Ecto neural progenitor cell (in vitro differentiated cells): ENCODE measurements around the gene AMPD2.

Experiments
- DNase-seq: peaks from one replicate; pipeline ENCODE4 v3.0.0-alpha.2; 2018; ENCODE audit warnings: low spot score

AMPD2 gene

DNA sequence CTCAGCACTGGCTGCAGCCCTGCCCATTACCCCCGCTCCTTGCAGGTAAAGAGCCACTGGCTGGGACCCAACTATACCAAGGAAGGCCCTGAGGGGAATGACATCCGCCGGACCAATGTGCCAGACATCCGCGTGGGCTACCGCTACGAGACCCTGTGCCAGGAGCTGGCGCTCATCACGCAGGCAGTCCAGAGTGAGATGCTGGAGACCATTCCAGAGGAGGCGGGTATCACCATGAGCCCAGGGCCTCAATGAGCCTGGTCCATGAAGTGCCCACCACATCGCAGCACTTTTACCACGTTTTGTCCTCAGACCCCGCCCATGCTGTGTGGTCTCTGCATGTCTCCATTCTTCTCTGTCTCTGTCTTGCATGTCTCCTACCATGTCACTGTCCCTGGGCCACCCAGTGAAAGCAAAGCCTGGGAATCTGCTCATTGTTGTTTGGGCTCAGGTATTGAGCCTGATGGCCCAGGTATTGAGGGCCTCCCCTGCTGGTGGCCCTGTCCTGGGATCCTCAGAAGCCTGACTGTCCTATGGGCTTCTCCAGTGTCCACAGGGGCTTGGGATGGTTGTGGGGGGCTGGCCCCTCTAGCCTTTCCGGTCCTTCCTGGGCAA, 11.4 kb downstream of the AMPD2 start:
- DNase-seq: no peak

DNA sequence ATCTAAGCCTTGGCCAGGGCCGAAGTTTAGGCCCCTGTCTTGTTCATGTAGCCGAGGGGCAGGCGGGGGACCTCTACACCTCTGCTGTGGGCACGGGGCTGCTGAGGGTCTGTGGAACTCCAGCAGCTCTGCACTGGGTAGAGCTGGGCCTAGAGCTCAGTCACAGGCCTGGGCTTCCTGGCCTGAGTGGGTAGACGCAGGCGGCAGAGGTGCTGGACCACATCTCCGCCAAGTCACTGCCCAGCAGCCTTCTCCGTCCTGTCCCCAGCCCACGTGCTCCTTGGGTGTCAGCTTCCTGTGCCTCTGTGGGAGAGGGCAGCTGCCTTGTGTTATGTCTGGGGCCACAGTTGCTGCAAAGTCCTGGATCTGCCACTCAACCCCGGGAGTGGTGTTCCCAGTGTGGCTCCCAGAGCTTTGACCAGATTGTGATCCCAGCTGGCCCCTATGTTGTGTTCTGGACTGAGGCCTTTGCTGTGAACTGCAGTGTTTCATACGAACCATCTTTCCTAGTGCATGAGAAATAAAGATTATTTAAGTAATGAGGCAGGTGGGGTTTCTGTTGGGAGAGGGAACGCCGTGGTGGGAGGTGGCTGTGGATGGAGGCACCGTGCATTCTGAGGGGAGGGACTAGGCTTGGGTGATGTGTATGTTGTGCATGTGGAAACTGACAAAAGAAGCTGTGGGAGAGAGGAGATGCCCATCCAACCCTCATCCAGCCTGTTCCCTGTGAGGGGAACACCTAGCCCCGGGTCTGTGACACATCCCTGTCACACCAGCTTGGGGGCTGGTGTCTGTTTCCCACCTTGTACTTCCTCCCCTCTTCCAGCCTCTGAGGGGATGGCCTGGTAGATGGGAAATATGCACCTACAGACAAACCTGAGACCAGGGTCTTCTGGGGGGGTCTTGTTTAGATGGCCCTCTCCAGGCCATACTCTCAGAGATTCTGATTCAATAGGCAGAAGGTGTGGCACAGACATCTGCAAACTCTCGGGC, 12.2 kb downstream of the AMPD2 start:
- DNase-seq: no peak

DNA sequence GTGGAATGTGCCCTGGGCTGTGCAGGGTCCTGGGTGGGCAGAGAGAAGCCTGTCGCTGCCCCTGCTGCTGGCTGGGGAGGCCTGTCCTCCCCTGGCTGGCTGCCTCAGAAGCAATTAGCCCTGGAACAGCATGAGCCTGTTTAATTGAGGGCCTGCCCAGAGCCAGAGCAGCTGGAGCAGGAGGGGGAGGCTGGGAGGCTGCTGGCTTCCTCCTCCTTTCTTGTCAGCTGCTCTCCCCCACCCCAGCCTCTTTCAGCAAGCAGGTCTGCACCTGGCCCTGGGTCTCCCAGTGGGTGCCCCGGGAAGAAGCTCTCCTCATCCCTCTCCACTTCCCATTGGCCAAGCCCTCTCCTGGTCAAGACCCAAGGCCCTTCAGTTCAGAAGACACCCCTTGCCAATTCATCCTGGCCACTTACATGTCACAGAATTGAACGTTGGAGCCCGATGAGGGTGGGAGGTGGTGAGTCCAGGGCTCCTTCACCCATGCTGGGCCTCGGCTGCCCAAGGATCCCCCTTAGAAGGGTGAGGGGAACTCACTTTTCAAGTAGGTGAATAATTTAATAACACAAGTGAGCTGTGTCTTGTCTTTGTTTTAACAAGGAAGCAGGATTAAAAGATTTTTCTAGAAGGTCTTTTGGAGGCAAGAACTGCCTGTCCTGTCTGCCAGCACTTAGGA, 13.2 kb downstream of the AMPD2 start:
- peak; percentile 45 for DNase-seq

DNA sequence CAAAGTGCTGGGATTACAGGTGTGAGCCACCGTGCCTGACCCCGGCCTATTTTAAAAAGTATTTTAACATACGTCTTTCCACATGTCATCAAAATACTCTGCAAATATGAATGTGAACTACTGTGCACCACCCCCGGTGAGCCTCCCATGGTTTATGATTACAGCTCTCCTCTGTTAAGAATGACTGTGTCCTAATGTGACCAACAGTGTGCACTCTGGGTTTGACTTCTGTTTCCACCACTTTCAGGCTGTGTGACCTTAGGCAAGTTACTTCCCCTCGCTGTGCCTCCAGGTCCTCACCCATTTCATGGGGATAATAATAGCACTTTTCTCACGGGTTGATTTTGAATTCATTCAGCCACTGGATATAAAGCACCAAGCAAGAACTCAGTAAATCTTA, 14.7 kb downstream of the AMPD2 start:
- DNase-seq: peak; percentile 29

DNA sequence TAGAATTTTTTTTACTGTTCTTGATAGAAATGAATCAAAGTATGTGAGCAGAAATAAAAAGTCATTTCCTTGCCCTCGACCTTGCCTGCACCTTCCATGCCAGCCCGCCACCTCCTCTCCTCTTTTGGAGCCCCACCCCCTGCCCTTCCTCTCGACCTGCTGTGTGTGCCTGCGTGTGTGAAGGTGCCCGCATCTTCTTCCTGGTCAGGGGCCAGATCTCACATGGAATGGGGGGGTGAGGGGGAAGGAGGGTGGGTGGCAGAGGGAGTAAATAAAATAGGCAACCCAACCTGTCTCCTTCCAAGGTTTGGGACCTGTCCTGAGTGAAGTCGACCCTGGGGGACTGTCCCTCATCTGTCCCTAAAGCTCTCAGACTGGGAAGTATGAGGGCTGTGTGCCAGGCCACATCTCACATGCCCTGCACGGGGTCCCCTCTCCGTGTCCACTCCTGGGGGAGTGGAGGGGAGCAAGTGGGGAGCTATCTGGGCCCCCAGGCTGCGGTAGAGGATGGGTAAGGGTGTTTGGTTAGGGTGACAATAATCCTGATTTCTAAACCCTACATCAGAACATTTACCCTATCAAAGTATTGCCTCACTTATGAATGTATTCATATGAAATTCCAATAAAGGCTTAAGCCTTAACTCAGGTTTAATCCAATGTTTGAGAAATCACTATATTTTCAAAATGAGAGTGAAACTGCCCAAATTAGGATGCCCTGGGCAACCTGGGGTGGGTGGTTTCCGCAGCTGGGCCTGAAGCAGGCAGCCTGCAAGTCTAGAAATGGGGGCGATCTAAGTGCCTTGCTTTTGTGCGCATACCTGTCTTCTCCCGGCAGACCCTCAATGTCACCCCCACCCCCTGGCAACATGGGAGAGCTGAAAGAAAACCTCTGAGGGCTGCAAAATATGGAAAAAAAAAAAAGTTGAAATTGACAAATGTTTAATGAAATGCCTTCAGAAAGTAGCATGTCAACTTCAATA, 15.4 kb downstream of the AMPD2 start:
- peak; percentile 39 for DNase-seq

DNA sequence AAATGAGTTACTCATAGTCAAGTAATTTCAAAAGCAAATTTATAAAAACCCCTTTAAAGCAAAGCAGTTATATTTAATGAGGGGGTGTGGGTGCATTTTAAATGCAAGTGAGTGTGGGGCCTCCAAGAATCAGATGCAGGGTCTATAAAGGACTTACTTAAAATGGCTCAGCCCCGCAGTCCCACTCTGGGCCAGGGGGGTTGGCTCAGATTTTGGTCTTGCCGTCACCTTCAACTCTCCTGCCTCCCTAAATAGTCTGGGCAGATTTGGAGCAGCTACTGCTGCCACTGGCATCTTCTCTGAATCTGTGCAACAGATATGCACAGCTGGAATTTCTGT, 16.2 kb downstream of the AMPD2 start:
- DNase-seq: no peak

DNA sequence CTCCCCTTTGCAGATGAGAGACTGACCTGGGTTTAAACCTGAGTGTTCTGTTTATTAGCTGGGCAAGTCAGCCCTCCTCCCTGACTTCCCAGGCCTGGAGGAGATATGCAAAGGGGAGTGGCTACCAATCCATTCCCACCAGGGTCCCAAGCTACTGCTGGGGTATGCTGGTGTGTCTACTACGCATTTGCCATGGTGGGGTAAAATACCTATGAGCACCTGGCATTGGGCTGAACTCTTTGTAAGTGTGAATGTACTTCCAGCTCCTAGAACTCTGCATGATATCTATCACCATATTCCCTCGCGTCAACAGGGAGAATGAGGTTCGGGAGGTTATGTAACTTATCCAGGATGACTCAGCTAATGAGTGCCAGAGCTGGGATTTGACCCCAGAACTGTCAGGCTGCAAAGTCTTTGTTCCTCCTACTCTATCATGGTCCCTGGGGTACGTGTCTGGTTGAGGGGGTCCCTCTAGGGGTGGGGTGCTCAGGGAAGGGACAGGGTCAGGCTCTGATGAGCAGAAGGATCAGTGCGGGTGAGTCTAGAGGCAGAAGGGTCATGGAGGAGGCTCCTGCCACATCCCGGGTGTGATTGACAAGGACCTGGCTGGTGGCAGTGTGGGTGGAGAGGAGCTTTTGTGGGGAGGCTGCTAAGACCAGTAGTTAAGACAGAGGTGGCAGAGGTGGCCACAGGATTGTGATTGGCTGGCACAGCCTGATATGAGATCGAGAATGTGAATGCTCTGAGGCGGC, 16.7 kb downstream of the AMPD2 start:
- DNase-seq: peak; percentile 47

DNA sequence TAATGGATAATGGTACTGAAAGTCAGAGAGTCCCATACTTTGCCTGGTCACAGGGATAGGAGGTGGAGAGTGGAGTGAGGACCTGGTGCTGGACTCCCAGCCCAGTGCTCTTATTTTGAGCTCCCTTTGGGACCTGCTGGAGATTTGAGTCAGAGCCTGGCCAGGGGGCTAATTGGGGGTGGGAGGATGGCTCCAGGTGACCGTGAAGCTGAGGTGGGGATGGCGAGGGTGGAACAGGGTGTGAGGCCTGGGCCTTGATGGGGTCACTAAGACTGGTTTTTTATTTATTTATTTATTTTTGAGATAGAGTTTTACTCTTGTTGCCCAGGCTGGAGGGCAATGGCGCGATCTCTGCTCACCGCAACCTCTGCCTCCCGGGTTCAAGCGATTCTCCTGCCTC, 17.8 kb downstream of the AMPD2 start:
- no peak for DNase-seq

DNA sequence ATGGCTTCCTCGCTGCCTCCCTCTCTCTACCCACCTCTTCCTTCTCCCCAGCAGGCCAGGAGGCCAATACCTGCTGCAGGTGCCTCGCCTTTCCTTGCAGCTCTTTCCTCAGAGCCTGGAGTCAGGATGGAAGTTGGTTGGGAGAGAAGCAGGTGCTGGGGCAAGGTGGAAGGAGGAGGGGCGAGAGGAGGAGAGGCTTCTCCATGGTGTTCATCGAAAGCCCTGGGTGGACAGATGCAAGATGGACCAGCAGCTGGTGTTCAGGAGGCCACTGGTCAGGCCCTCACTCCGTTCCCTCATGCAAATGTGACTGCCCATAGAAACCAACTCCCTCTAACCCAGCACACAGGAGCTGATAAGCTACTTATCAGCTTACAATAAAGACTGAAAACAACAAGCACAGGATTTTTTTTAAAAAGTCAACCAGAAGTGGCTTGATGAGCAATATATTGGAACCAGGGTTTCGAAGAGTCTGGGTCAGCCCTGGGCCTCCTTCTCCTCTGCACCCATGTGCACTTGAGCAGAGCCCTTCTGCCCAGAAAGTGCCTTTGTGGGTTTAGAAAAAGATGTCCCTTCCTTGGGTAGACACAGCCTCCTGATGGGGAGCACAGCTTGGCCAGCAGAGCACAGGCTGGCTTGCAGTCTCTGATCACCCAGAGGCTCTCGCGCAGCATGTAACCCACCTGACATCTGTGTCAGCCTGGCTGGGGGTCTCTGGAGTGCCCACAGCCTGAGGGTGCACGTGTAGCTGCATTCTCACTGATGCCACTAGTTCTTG, 19.6 kb downstream of the AMPD2 start:
- DNase-seq: peak; percentile 43

DNA sequence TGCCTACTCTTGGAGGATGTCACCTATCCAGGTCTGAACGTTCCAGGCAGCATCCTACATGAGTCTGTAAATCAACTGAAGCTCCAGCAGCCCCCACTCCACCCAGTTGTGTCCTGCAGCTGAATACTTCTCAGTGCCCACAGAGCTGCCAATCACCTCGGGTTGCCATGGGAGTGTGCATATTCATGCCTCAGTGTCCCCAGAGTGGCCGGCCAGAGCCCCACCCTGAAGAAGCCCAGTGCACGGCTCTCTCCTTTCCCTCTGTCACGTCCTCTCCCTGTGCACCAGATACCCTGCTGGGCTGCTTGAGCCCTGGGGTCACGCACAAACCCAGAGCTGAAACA, 20.2 kb downstream of the AMPD2 start:
- DNase-seq: peak; percentile 49

DNA sequence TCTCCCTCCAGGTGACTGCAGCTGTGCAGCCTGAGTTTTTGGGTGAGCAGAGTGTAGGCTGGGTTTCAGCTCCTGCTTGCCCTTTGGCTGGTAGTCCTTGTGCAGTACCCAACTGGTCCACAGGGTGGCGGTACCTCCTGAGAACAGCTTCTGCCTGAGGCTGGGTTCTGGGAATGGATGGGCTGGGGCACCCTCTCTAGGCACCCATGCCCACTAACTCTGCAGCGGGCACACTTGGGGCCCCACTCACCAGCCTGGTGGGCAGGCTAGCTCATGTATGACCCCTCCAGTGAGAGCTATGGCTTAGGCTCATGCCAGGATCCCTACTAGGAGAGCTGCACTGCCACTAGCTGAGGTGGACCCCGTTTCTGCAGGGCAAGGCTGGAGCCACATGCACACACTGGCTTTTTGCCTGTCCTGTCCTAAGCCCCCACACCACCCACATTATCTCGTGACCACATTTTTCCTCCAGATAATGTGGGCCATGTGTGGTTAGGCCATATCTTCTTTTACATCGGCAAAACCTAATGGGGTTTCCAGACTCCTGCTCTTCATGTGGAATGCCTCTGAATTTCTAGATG, 20.7 kb downstream of the AMPD2 start:
- peak; percentile 92 for DNase-seq

DNA sequence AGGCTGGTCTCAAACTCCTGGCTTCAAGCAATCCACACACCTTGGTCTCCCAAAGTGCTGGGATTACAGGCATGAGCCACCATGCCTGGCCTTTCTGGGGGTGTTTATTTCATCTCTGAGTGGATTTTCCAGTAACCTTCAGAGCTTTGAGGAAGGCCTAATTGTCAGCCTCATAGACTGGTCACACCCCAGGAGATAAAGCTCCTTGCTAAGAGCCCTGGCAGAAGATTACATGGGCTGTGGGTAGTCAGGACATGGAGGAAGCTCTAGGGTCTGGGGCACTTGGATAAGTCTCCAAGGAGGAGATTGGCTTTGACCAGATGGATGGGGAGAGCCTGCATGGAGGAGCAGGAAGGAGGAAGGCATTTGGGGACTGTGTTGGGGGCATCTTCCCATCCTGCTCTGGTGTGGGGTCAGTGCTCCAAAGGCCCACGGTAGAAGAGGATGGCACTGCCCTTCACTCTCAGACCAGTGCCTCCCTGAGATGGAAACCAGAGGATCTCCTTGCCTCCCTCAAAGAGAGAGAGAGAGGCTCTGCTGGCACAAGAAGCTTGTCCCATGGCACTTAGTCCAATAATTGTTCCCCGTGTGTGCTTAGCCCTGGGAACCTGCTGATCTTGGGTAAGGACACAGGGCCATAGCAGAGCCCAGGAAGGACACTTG, 21.6 kb downstream of the AMPD2 start:
- DNase-seq: peak; percentile 37

DNA sequence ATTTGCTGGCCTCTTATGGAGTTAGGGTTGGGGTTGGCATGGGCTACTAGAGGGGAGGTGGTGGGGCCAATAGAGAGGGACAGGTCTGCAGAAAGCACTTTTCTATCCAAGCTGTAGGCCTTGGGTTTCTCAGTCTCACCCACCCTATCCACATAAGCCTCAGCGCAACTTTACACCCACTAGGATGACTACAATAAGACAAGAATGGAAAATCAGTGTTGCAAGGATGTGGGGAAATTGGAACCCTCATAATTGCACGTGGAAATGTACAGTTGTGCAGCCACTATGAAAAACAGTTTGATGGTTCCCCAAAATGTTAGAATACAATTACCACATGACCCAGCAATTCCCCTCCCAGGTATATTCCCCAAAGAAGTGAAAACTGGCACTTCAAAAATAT, 22.2 kb downstream of the AMPD2 start:
- DNase-seq: no peak

DNA sequence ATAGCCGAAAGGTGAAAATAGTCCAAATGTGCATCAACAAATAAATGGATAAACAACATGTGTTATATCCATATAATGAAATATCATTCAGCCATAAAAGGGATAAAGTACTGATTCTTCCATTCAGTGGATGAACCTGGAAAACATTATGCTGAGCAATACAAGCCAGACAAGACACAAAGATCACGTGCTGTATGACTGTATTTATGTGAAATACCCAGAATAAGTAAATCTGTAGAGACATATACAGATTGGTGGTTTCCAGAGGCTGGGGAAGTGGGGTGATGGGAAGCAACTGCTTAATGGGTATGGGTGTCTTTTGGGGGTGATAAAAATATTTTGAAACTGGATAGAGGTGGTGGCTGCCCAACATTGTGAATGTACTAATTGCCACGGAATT, 23.0 kb downstream of the AMPD2 start:
- no peak for DNase-seq

DNA sequence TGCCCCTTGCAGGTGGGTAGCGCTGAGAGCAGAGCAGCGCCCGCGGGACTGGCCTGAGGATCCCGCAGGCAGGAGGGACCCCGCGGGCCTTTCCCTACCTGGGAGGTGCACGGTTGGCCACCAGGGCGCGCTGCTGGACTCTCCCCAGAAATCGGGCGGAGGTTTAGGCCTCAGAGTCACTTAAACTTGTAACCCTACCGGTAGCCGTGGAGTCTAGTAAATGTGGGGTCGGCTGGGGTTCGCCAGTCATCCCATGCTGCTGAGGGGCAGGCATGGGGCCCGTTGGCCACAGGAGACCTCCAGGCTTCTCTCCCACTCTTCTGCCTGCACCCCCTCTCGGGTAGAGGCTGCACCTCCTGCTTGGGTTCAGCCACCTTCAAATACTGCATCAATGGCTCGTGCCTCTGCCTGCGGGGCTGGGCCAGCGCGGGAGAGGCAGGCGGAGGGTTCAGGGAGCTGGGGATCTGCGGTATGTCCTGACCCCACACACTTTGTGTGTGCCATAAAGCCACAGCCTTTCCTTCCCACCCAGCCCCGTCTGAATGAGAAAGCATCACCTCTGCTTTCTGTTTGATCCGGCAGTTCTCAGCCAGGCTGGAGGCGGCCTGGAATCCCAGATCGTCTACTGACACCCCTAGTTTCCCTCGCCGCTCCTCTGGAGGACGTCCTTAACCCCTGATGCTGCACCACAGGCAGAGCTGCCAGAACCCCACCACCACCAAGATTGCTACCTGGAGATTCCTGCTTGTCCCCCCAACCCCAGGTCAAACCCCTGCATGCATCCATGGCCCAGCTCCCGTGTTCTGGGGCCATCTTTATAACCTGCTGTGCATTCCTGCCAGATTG, 24.0 kb downstream of the AMPD2 start:
- peak; percentile 92 for DNase-seq

DNA sequence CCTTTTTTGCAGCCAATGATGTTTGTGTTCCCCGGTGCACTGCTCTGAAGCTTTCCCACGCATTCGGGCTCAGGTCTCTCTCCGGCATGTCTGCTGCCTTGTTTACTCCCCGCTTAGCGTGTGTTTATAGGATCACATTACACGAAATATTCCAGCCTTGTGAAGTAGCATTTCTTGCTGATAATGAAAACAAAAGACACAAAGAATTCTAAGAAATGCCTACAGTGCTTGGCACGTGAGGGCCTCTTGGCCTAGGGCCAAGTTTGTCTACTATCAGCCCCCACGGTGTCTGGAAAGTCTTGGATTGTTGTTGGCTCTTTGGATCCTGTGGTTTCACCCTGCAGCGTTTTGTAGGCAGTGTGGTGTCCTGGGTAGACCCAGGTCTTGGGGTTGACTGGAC, 25.0 kb downstream of the AMPD2 start:
- DNase-seq: peak; percentile 45

DNA sequence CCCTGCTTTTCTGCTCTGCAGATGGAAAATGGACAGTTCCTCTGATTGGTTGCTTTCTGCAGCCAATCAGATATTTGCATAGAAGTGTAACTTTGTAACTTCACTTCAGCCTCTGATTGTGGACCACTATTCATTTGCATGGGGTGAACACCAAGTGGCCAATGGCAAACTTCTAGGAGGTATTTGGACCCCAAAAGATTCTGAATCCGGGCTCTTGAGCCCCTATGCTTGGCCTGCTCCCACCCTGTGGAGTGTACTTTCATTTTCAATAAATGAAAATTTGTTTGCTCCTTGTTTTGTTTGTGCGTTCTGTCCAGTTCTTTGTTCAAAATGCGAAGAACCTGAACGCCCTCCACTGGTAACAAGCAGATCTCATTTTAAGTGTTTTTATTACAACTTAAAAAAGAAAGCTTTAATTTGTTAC, 29.9 kb downstream of the AMPD2 start:
- DNase-seq: no peak

DNA sequence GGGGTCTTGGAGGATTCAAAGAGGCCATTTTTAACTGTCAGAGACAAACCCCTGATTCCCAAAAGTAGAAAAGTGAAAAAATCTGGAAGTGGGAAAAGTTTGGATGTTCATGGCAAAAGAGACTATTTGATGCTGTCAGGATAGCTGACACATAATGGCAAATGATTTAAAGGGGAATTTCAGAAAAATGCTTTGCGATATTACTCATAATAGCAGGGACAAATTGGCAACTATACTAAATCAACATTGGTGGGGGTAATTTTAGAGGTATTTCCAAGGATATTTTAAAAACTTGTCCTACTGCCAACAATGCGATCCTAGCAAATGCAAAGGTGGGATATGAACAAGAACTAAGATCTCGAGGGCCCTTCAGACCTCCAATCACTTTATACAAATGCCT, 31.0 kb downstream of the AMPD2 start:
- DNase-seq: no peak
